H9 (cell line): ENCODE results near the gene VTN. TPM values are rescaled to one million over a fixed set of nuclear protein-coding genes. Genes with fewer than 3 reads are reported as not detected.

Source experiments
- DNase-seq: peaks from one replicate; pipeline ENCODE4 v3.0.0-alpha.2; 2017
- H2AFZ ChIP-seq: one replicate; pipeline ENCODE4 v1.6.1; 2013; ENCODE audit warnings: mild to moderate bottlenecking, low read length, control low read depth, moderate library complexity
- H2AK5ac ChIP-seq: 2 replicates; pipeline ENCODE4 v1.6.1; 2013; ENCODE audit warnings: low read length, control low read depth, mixed read lengths; ENCODE audit not compliant: insufficient read length
- H2BK120ac ChIP-seq: one replicate; pipeline ENCODE4 v1.6.1; 2013; ENCODE audit warnings: low read depth, mild to moderate bottlenecking, low read length, control low read depth, inconsistent platforms; ENCODE audit not compliant: poor library complexity, severe bottlenecking
- H2BK12ac ChIP-seq: 2 replicates; pipeline ENCODE4 v1.6.1; 2013; ENCODE audit warnings: low read length, control low read depth, mixed read lengths, low read depth; ENCODE audit not compliant: insufficient read length
- H2BK15ac ChIP-seq: 2 replicates; pipeline ENCODE4 v1.6.1; 2013; ENCODE audit warnings: low read depth, low read length, control low read depth
- H2BK20ac ChIP-seq: one replicate; pipeline ENCODE4 v1.6.1; 2013; ENCODE audit warnings: low read depth, mild to moderate bottlenecking, low read length, control low read depth, inconsistent platforms; ENCODE audit not compliant: poor library complexity, severe bottlenecking
- H2BK5ac ChIP-seq: 2 replicates; pipeline ENCODE4 v1.6.1; 2013; ENCODE audit warnings: low read length, control low read depth, mixed read lengths; ENCODE audit not compliant: insufficient read length
- H3K14ac ChIP-seq: 2 replicates; pipeline ENCODE4 v1.6.1; 2013; ENCODE audit warnings: low read length, control low read depth; ENCODE audit not compliant: insufficient read depth
- H3K18ac ChIP-seq: 2 replicates; pipeline ENCODE4 v1.6.1; 2013; ENCODE audit warnings: low read depth, mild to moderate bottlenecking, mixed read lengths, low read length, control low read depth; ENCODE audit not compliant: insufficient read length
- H3K23ac ChIP-seq: 2 replicates; pipeline ENCODE4 v1.6.1; 2013; ENCODE audit warnings: low read length, control low read depth, mixed read lengths, low read depth; ENCODE audit not compliant: insufficient read length
- H3K23me2 ChIP-seq: 2 replicates; pipeline ENCODE4 v1.6.1; 2013; ENCODE audit warnings: low read depth, mild to moderate bottlenecking, mixed read lengths, low read length, control low read depth; ENCODE audit not compliant: insufficient read length, poor library complexity, severe bottlenecking
- H3K27ac ChIP-seq: 2 replicates; pipeline ENCODE4 v1.5.1; 2013; ENCODE audit warnings: low read length, control low read depth, mixed read lengths, low read depth; ENCODE audit not compliant: insufficient read length
- H3K27me3 ChIP-seq: 2 replicates; pipeline ENCODE4 v1.6.1; 2013; ENCODE audit warnings: low read length, control low read depth, inconsistent platforms; ENCODE audit not compliant: insufficient read depth
- H3K4ac ChIP-seq: 2 replicates; pipeline ENCODE4 v1.6.1; 2013; ENCODE audit warnings: low read depth, mild to moderate bottlenecking, control low read depth, inconsistent platforms, low read length, moderate library complexity
- H3K4me1 ChIP-seq: 2 replicates; pipeline ENCODE4 v1.6.1; 2013; ENCODE audit warnings: low read length, control low read depth, inconsistent platforms; ENCODE audit not compliant: insufficient read depth
- H3K4me2 ChIP-seq: 2 replicates; pipeline ENCODE4 v1.6.1; 2013; ENCODE audit warnings: low read length, control low read depth, mixed read lengths; ENCODE audit not compliant: insufficient read length, insufficient read depth
- H3K56ac ChIP-seq: 2 replicates; pipeline ENCODE4 v1.6.1; 2013; ENCODE audit warnings: low read depth, mild to moderate bottlenecking, mixed read lengths, low read length, control low read depth; ENCODE audit not compliant: insufficient read length
- H3K79me1 ChIP-seq: 2 replicates; pipeline ENCODE4 v1.6.1; 2013; ENCODE audit warnings: low read depth, mild to moderate bottlenecking, moderate library complexity, low read length, control low read depth, inconsistent platforms; ENCODE audit not compliant: insufficient read depth, poor library complexity, severe bottlenecking
- H3K79me2 ChIP-seq: 2 replicates; pipeline ENCODE4 v1.6.1; 2013; ENCODE audit warnings: low read length, control low read depth, inconsistent platforms; ENCODE audit not compliant: insufficient read depth
- H3K9ac ChIP-seq: 2 replicates; pipeline ENCODE4 v1.6.1; 2013; ENCODE audit warnings: low read length, control low read depth, mixed read lengths; ENCODE audit not compliant: insufficient read length; ENCODE audit errors: extremely low read depth
- H3K9me3 ChIP-seq: one replicate; pipeline ENCODE4 v1.6.1; 2013; ENCODE audit warnings: low read depth, low read length, inconsistent platforms; ENCODE audit not compliant: control insufficient read depth
- H3T11ph ChIP-seq: one replicate; pipeline ENCODE4 v1.6.1; 2013; ENCODE audit warnings: mild to moderate bottlenecking, low read length, control low read depth, inconsistent platforms
- H4K20me1 ChIP-seq: one replicate; pipeline ENCODE4 v1.6.1; 2013; ENCODE audit not compliant: control insufficient read depth, insufficient read length, insufficient read depth
- H4K5ac ChIP-seq: 2 replicates; pipeline ENCODE4 v1.6.1; 2013; ENCODE audit warnings: low read depth, mild to moderate bottlenecking, mixed read lengths, low read length, control low read depth; ENCODE audit not compliant: insufficient read length
- H4K8ac ChIP-seq: replicated peaks from 2 replicates; pipeline ENCODE4 v1.6.1; 2013; ENCODE audit warnings: low read length, control low read depth, mixed read lengths, low read depth; ENCODE audit not compliant: insufficient read length
- H4K91ac ChIP-seq: 2 replicates; pipeline ENCODE4 v1.6.1; 2013; ENCODE audit warnings: low read depth, mild to moderate bottlenecking, moderate library complexity, mixed read lengths, low read length, control low read depth; ENCODE audit not compliant: insufficient read length
- H3K27ac Mint-ChIP-seq, 3 experiments: 2 replicates in 2 of 3; 3 replicates in 1 of 3; pipeline ENCODE4 v1.8.0; 2020 to 2021; ENCODE audit warnings: mixed read lengths in 3 of 3, mild to moderate bottlenecking in 1 of 3, moderate library complexity in 1 of 3
- H3K27me3 Mint-ChIP-seq: 2 replicates; pipeline ENCODE4 v1.8.0; 2021; ENCODE audit warnings: low read depth, mild to moderate bottlenecking, moderate library complexity, mixed read lengths
- H3K36me3 Mint-ChIP-seq, 3 experiments: 2 replicates in 2 of 3; 3 replicates in 1 of 3; pipeline ENCODE4 v1.8.0; 2020 to 2021; ENCODE audit warnings: low read depth in 3 of 3, mixed read lengths in 3 of 3; ENCODE audit not compliant: insufficient read depth in 1 of 3
- H3K4me1 Mint-ChIP-seq, 2 experiments: 2 replicates each; pipeline ENCODE4 v1.8.0; 2020; ENCODE audit warnings: mixed read lengths in 2 of 2
- H3K4me3 Mint-ChIP-seq, 2 experiments: 2 replicates in 1 of 2; 3 replicates in 1 of 2; pipeline ENCODE4 v1.8.0; 2020 to 2021; ENCODE audit warnings: mild to moderate bottlenecking in 2 of 2, mixed read lengths in 2 of 2, moderate library complexity in 1 of 2
- H3K9me3 Mint-ChIP-seq, 2 experiments: 2 replicates in 1 of 2; 3 replicates in 1 of 2; pipeline ENCODE4 v1.8.0; 2020; ENCODE audit warnings: mild to moderate bottlenecking in 2 of 2, mixed read lengths in 2 of 2, moderate library complexity in 1 of 2
- CTCF ChIP-seq: fragments of 200-600 bp; sonication (generic); conservative IDR thresholded peaks from 3 replicates; pipeline ENCODE4 v1.8.0; 2021; ENCODE audit warnings: antibody characterized with exemption, mild to moderate bottlenecking
- WGBS: extraction: QIAGEN DNeasy Blood & Tissue Kit; methylation state at CpG from one replicate; pipeline ENCODE4 v1.1.7; 2013; ENCODE audit warnings: missing lambda C conversion rate, low lambda C conversion rate, mixed read lengths; ENCODE audit not compliant: insufficient read length; ENCODE audit errors: extremely low coverage; 5-methylcytosine and 5-hydroxymethylcytosine counted together
- total RNA-seq: library from RNA; stranded (reverse); gene quantifications from 2 replicates; pipeline ENCODE4 v1.2.1, GENCODE V29; 2021

Gene VTN
- total RNA-seq, 1 experiment from 2014 or later, result not detected

- Histone ChIP-seq H2BK5ac (no peak overlapping the region), H4K20me1 (no peaks in the 10 kb centered on the region), H3K9ac (no peak overlapping the region), H3K56ac (no peak overlapping the region), H3K27ac (no peak overlapping the region), H4K5ac (no peak overlapping the region), H3K9me3 (no peaks in the 10 kb centered on the region), H2BK15ac (no peak overlapping the region), H3K79me2 (no peaks in the 10 kb centered on the region), H3K4me1 (no peaks in the 10 kb centered on the region), H3K18ac (no peak overlapping the region), H3K79me1 (no peaks in the 10 kb centered on the region), H2BK20ac (no peak overlapping the region), H3K27me3 (no peaks in the 10 kb centered on the region), H3T11ph (no peak overlapping the region), H3K14ac (no peak overlapping the region), H4K8ac (no peak overlapping the region), H2AK5ac (no peak overlapping the region), H2BK120ac (no peak overlapping the region), H2AFZ (no peak overlapping the region), H3K23ac (no peak overlapping the region), H4K91ac (no peak overlapping the region), H3K23me2 (no peaks in the 10 kb centered on the region), H3K4me2 (no peak overlapping the region), H2BK12ac (no peak overlapping the region), H3K4ac (no peak overlapping the region)
- no peak for TF ChIP-seq CTCF
- WGBS, result no CpG with 5 or more reads among the region's 7 CpGs
- Mint-ChIP-seq H3K27ac (no peak overlapping the region; a peak in 1 of 7 replicates), H3K4me3 (no peak overlapping the region), H3K9me3 (no peaks in the 10 kb centered on the region), H3K4me1 (peaks cover 3 to 11% of the 10 kb centered on the region in 2 experiments; a peak in 3 of 4 replicates), H3K36me3 (peaks cover 1 to 7% (median 5%) of the 10 kb centered on the region in 3 experiments; a peak in 4 of 7 replicates), H3K27me3 (peaks cover 26% of the 10 kb centered on the region)
- DNase-seq, result no peak
Observed at GRCh38 chr17:28394337-28395116, 24.4 kb upstream of the VTN start.
